ENCODE measurements around the gene SHROOM2. TPM values are rescaled to one million over a fixed set of nuclear protein-coding genes. Genes with fewer than 3 reads are reported as not detected.

SHROOM2 gene
- polyA plus RNA-seq, 4 donors = 18.0 to 21.3 (median 19.6) TPM

- DNase-seq (ENCODE audit: low read depth in 4 of 4, low spot score in 3 of 4) = no peak
Measured at GRCh38 chrX:9992061-9992460, 205.8 kb downstream of the SHROOM2 start.

DNA sequence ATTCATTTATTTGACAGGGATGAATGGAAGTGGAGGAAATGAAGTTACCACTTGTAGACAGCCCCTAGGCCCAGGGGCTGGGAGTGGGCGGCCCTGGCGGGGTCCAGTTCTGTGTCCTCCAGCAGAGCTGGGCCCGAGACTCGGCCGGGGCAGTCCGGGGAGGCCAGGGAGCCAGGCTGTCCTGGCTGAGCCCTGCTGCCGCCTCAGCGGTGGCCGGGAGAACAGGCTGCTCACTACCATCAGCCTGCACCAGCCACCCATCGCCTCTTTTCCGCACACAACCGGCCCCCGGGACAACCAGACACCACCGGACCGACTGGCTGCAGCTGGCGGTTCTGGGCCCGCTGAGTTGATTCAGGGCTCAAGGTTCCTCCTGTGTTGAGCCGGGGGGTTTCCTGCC is 206.5 kb downstream of the SHROOM2 start:
- no peak for DNase-seq (ENCODE audit: low read depth in 4 of 4, low spot score in 3 of 4)

DNA sequence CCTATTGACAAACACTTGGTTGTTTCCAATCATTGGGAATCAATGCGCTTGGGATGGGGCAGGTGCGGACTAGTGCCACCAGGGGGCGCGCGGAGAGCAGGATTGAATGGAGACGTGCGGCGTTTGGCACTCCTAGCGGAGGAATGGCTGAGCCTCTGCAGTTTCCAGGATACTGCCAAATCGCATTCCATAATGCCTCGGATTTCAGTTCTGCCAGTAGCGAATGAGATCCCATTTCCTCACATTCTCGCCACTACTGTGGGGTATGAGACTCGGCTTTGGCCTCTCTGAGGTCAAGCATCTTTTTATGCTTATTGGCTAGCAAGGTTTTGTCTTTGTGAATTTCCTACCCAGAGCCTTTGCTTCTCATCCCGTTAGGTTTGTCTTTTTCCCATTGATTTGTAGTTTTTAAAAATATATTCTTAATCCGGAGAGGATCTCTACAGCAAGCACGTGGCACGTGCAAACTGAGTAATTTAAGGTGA is 209.7 kb downstream of the SHROOM2 start:
- DNase-seq (ENCODE audit: low read depth in 4 of 4, low spot score in 3 of 4) = no peak

DNA sequence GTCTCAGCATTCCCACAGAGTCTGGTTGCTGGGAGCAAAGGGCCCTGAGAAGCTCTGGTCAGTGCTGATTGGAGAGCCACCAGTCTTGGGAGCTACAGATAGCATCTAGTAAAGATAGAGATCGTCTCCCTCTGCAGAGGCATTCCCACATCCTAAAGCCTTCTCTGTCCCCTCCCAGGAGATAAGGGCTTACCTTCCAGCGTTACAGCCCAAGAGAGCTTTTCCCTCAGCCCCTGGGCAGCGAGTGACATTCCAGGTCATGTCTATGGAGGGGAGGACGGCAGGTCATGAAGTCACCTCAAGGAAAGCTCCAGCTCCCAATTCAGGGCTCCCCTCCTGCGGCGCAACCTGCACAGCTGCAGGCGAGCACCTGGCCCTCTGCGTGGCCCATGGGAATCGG is 210.8 kb downstream of the SHROOM2 start:
- no peak for DNase-seq (ENCODE audit: low read depth in 4 of 4, low spot score in 3 of 4)

DNA sequence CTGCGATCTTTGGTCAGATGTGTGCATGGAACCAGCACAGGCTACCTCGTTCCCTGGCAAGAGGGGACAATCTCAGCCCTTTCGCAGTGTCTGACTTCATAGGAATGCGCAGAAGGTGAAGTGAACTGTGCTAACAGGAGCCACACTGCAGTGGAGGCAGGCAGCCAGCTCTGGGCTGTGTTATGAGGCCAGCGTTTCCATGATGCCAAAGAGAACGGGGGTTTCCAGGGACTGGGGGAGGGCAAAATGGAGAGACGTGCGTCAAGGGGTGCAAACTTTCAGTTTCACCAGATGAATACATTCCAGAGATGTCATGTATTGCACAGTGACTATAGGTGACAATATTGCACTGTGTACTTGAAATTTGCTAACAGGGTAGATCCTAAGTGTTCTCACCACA is 211.3 kb downstream of the SHROOM2 start:
- no peak for DNase-seq (ENCODE audit: low read depth in 4 of 4, low spot score in 3 of 4)

Other genes starting within 250 kb of the SHROOM2 start
- gene GPR143, start 20.6 kb upstream of the SHROOM2 start, polyA plus RNA-seq (ENCODE audit: insufficient read length in 4 of 4) = 10 to 100 TPM; 12.9 to 14.6 (median 13.4) TPM
- gene CLDN34, start 180.9 kb downstream of the SHROOM2 start, polyA plus RNA-seq (ENCODE audit: insufficient read length in 4 of 4) = under 1 TPM in 1 of 4 donors, not detected in 3; 0.09 TPM

Data from right renal pelvis (tissue), 4 donors.